ENCODE results near the gene USP6NL. TPM values are rescaled to one million over a fixed set of nuclear protein-coding genes. Genes with fewer than 3 reads are reported as not detected.

USP6NL gene
- total and polyA plus RNA-seq, 2 of the 8 experiments (the other 6 are each of a cell fraction or from before 2014, with no cell fraction given) = 10.9 to 28.8 TPM

DNA sequence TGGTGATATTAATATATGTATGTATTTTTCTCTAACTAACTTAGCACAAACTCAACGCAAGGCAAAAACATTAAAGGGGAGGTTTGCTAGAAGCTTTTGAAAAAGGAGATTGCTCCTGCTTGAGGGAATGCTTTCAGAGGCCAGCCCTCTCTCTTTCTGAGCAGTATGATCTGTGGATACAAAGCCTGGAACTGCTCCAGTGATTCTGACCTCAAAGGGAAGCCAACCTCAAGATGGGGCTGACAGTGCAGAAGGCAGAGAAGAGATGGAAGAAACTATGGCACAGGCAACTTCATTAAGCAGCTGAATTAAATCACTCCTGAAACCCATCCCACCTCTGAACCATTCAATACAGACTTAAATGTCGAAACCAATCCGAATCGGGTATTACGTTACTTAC, 102.4 kb downstream of the USP6NL start:
- FAIRE-seq (no peak), DNase-seq (ENCODE audit: low read depth in 1 of 2, low spot score in 2 of 2) (no peak)
- H4K91ac ChIP-seq (replicated peaks; ENCODE audit: insufficient read length, low read length) = no peak overlapping the region
- no peak overlapping the region for H2AFZ ChIP-seq (ENCODE audit: low read length)
- H3K79me2 ChIP-seq (ENCODE audit: control insufficient read depth in 1 of 2, insufficient read depth in 2 of 2, low read length in 2 of 2) = peaks cover 0 to 8% of the 10 kb centered on the region in 2 experiments; a peak in 1 of 4 replicates
- H2BK120ac ChIP-seq (replicated peaks; ENCODE audit: low read depth, low read length) = no peak overlapping the region
- peaks cover 0 to 6% (median 0%) of the 10 kb centered on the region in 4 experiments; a peak in 2 of 8 replicates for H3K36me3 ChIP-seq (ENCODE audit: control insufficient read depth in 2 of 4, insufficient read depth in 4 of 4, low read length in 3 of 4)
- ChIA-PET POLR2A (ENCODE audit: partially characterized antibody) (no interaction called here), CTCF (ENCODE audit: partially characterized antibody) (interaction anchor here (1.3 to 1.7 kb wide), 2 partner anchors 14 to 216 kb away, joined by 5 to 6 read pairs; no protein-coding TSS in a partner anchor)
- TF ChIP-seq CEBPB (IDR thresholded peaks at IDR 0.05; ENCODE audit: low read depth, low read length) = no peak
- H3K4me1 ChIP-seq (replicated peaks in 1 of 4; ENCODE audit: control insufficient read depth in 3 of 4, insufficient read depth in 4 of 4, low read length in 3 of 4) = peaks cover 0 to 11% (median 2%) of the 10 kb centered on the region in 4 experiments; a peak in 4 of 7 replicates
- H3K9ac ChIP-seq (replicated peaks in 1 of 4; ENCODE audit: extremely low read depth in 1 of 4, low read depth in 3 of 4, low read length in 3 of 4) = no peak overlapping the region
- H3K23ac ChIP-seq (ENCODE audit: insufficient read length) = no peak overlapping the region
- H3K79me1 ChIP-seq (ENCODE audit: low read depth, low read length) = no peaks in the 10 kb centered on the region; the same call in 1 of the 2 replicates
- no peak overlapping the region for H2BK5ac ChIP-seq (ENCODE audit: low read depth, low read length)
- no peak overlapping the region for H2BK12ac ChIP-seq (ENCODE audit: low read depth, low read length)
- H3K4me3 ChIP-seq (ENCODE audit: extremely low read depth in 1 of 4, insufficient read depth in 2 of 4, low read depth in 3 of 4, low read length in 4 of 4) = no peak overlapping the region
- no peak overlapping the region for H4K5ac ChIP-seq (ENCODE audit: insufficient read length, low read depth, low read length)
- H3K4ac ChIP-seq (replicated peaks; ENCODE audit: insufficient read length, low read depth, low read length) = no peak overlapping the region
- no peak overlapping the region for H3K56ac ChIP-seq (replicated peaks; ENCODE audit: insufficient read length, low read depth, low read length)
- 94% methylated on average over 5 of the region's 5 CpGs; no CpG with 5 or more reads in 1 of the 2 experiments for WGBS, 2 experiments (ENCODE audit: extremely low coverage in 1 of 2, insufficient coverage in 1 of 2, insufficient read length in 1 of 2, insufficient replicate concordance in 2 of 2, low coverage in 1 of 2, low lambda C conversion rate in 2 of 2, missing lambda C conversion rate in 1 of 2)
- H3K23me2 ChIP-seq (ENCODE audit: low read depth, low read length) = no peaks in the 10 kb centered on the region; the same call in 1 of the 2 replicates
- H3K4me2 ChIP-seq (ENCODE audit: insufficient read depth in 1 of 2, low read depth in 2 of 2, low read length in 2 of 2) = no peak overlapping the region
- no peak overlapping the region for H2BK20ac ChIP-seq (ENCODE audit: low read length)
- no peak overlapping the region for H2BK15ac ChIP-seq (ENCODE audit: low read length)
- no peak overlapping the region for H3K27ac ChIP-seq (ENCODE audit: low read depth, low read length)
- no peaks in the 10 kb centered on the region for H4K20me1 ChIP-seq (replicated peaks in 1 of 2; ENCODE audit: control insufficient read depth in 1 of 2, insufficient read depth in 2 of 2, low read length in 2 of 2)
- no peaks in the 10 kb centered on the region for H3K9me3 ChIP-seq (ENCODE audit: insufficient read depth in 2 of 2, low read depth in 1 of 2, low read length in 1 of 2)
- no peak overlapping the region for H4K8ac ChIP-seq (ENCODE audit: extremely low read depth, insufficient read depth, low read length)
- no peak overlapping the region for H3K18ac ChIP-seq (ENCODE audit: extremely low read depth, low read length)
- H3K27me3 ChIP-seq (replicated peaks in 1 of 4; ENCODE audit: control insufficient read depth in 3 of 4, extremely low read depth in 1 of 4, insufficient read depth in 3 of 4, low read length in 3 of 4) = no peaks in the 10 kb centered on the region
- H3K14ac ChIP-seq (ENCODE audit: insufficient read length) = no peak overlapping the region
- no peak overlapping the region for H2AK5ac ChIP-seq (ENCODE audit: low read depth, low read length)
